Myocyte (in vitro differentiated cells): ENCODE measurements around the gene NCKAP5. TPM values are rescaled to one million over a fixed set of nuclear protein-coding genes. Genes with fewer than 3 reads are reported as not detected.
A peak's percentile ranks its signal among the peaks of the same experiment; 100 is the strongest.

Source experiments
- DNase-seq: peaks from one replicate; pipeline ENCODE4 v3.0.0-alpha.2; 2012; ENCODE audit warnings: low read depth
- total RNA-seq: library from RNA; depleted of rRNA; stranded (reverse); fragments of >200 nt; gene quantifications from 2 replicates; pipeline ENCODE4 v1.2.3, GENCODE V29; 2014

Gene NCKAP5
- total RNA-seq, 1 donor from 2014 or later, result 0.53 TPM

GRCh38 chr2:132965460-132965859, 602.8 kb downstream of the NCKAP5 start:
- no peak for DNase-seq

- no peak for DNase-seq
Measured at GRCh38 chr2:132963161-132963560, 605.1 kb downstream of the NCKAP5 start.

- DNase-seq, result no peak
Measured at GRCh38 chr2:132958887-132959286, 609.4 kb downstream of the NCKAP5 start.

GRCh38 chr2:132955871-132956615, 612.2 kb downstream of the NCKAP5 start:
- DNase-seq, result no peak

GRCh38 chr2:132953771-132954170, 614.5 kb downstream of the NCKAP5 start:
- no peak for DNase-seq

- no peak for DNase-seq
Measured at GRCh38 chr2:132951008-132951714, 617.1 kb downstream of the NCKAP5 start.

- DNase-seq, result no peak
Measured at GRCh38 chr2:132949108-132949507, 619.2 kb downstream of the NCKAP5 start.

GRCh38 chr2:132948211-132948610, 620.1 kb downstream of the NCKAP5 start:
- DNase-seq, result no peak

GRCh38 chr2:132943829-132944228, 624.4 kb downstream of the NCKAP5 start:
- DNase-seq, result no peak

GRCh38 chr2:132941296-132942020, 626.8 kb downstream of the NCKAP5 start:
- DNase-seq, result no peak

GRCh38 chr2:132937629-132938028, 630.6 kb downstream of the NCKAP5 start:
- no peak for DNase-seq

- DNase-seq, result no peak
Measured at GRCh38 chr2:132936791-132937190, 631.5 kb downstream of the NCKAP5 start.

GRCh38 chr2:132936261-132936660, 632.0 kb downstream of the NCKAP5 start:
- DNase-seq, result no peak

GRCh38 chr2:132929786-132930185, 638.5 kb downstream of the NCKAP5 start:
- peak; percentile 30 for DNase-seq

- peak; percentile 47 for DNase-seq
Measured at GRCh38 chr2:132923787-132924186, 644.5 kb downstream of the NCKAP5 start.

- no peak for DNase-seq
Measured at GRCh38 chr2:132915812-132916549, 652.3 kb downstream of the NCKAP5 start.

GRCh38 chr2:132911726-132912724, 656.2 kb downstream of the NCKAP5 start:
- peak; percentile 2 for DNase-seq

- DNase-seq, result no peak
Measured at GRCh38 chr2:132910432-132910831, 657.8 kb downstream of the NCKAP5 start.

GRCh38 chr2:132909427-132909826, 658.8 kb downstream of the NCKAP5 start:
- DNase-seq, result no peak
